Peyer's patch (tissue), 4 donors: ENCODE data around the gene TBCD. TPM values are rescaled to one million over a fixed set of nuclear protein-coding genes. Genes with fewer than 3 reads are reported as not detected.
A peak's percentile ranks its signal among the peaks of the same experiment; 100 is the strongest.

ENCODE experiments used
- DNase-seq, 3 donors: peaks; one replicate each; pipeline ENCODE4 v3.0.0-alpha.2; 2017 to 2019
- H3K27ac ChIP-seq, 4 donors: fragments of 200-600 bp; sonication (generic); one replicate each; pipeline ENCODE4 v1.5.1; 2016 to 2019
- H3K27me3 ChIP-seq, 2 donors: fragments of 200-600 bp; sonication (generic); one replicate each; pipeline ENCODE4 v1.5.1; 2019
- H3K36me3 ChIP-seq, 3 donors: fragments of 200-600 bp; sonication (generic); one replicate each; pipeline ENCODE4 v1.5.1; 2016 to 2019
- H3K4me1 ChIP-seq, 4 donors: fragments of 200-600 bp; sonication (generic); one replicate each; pipeline ENCODE4 v1.5.1; 2016 to 2019
- H3K4me3 ChIP-seq, 4 donors: fragments of 200-600 bp; sonication (generic); 1 replicate in 3 of 4; 2 replicates in 1 of 4; pipeline ENCODE4 v1.5.1; 2016 to 2019; ENCODE audit warnings: mild to moderate bottlenecking in 1 of 4
- H3K9me3 ChIP-seq, 4 donors: fragments of 200-600 bp; sonication (generic); one replicate each; pipeline ENCODE4 v1.5.1; 2016 to 2019; ENCODE audit warnings: mild to moderate bottlenecking in 1 of 4
- POLR2A ChIP-seq, 2 donors: fragments of 450-650 bp; IDR thresholded peaks; one replicate each; pipeline ENCODE4 v1.5.1; 2017; ENCODE audit warnings: antibody characterized with exemption in 2 of 2, mild to moderate bottlenecking in 2 of 2, moderate library complexity in 2 of 2
- total RNA-seq, 4 donors: library from RNA; depleted of rRNA; stranded (reverse); fragments of >200 nt; gene quantifications; one replicate each; pipeline ENCODE4 v1.1.0, GENCODE V29; 2016
- TF ChIP-seq, protein P1 (sequence below), 6 experiments: fragments of 450-650 bp in 4 of 6; fragments of 200-600 bp in 2 of 6; sonication (generic) in 1 of 6; IDR thresholded peaks; one replicate each; pipeline ENCODE4 v1.5.1; 2017 to 2019; ENCODE audit warnings: antibody characterized with exemption in 6 of 6, mild to moderate bottlenecking in 3 of 6, moderate library complexity in 1 of 6

The TBCD gene
- total RNA-seq, 4 donors from 2014 or later = 58.7 to 130 (median 74.8) TPM

DNA sequence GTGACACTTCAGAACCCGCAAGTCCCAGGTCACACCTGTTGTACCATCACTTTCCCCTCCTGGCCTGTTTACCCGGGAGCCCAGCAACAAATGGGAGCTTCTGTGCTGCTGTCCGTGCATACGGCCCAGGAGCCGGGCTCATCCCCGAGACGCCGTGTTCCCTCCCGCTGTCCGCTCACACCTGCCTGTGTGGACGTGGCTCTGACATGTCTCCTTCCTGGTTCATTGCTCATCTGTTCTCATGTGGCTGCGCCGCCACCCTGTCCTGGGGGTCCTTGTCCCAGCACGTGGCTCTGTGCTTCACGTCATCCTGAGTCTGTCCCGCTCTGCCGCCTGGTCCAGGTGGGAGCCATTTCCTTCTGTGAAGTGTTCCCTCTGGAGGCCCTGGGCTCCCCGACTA, 37.9 kb downstream of the TBCD start:
- peaks cover 0 to 4% (median 0%) of the 10 kb centered on the region in 4 donors for H3K4me1 ChIP-seq
- no peaks in the 10 kb centered on the region for H3K27me3 ChIP-seq
- no peaks in the 10 kb centered on the region for H3K9me3 ChIP-seq
- no peak for DNase-seq
- no peak overlapping the region for H3K4me3 ChIP-seq
- no peak for TF ChIP-seq POLR2A (IDR thresholded peaks at IDR 0.05)
- TF ChIP-seq, protein P1, sequence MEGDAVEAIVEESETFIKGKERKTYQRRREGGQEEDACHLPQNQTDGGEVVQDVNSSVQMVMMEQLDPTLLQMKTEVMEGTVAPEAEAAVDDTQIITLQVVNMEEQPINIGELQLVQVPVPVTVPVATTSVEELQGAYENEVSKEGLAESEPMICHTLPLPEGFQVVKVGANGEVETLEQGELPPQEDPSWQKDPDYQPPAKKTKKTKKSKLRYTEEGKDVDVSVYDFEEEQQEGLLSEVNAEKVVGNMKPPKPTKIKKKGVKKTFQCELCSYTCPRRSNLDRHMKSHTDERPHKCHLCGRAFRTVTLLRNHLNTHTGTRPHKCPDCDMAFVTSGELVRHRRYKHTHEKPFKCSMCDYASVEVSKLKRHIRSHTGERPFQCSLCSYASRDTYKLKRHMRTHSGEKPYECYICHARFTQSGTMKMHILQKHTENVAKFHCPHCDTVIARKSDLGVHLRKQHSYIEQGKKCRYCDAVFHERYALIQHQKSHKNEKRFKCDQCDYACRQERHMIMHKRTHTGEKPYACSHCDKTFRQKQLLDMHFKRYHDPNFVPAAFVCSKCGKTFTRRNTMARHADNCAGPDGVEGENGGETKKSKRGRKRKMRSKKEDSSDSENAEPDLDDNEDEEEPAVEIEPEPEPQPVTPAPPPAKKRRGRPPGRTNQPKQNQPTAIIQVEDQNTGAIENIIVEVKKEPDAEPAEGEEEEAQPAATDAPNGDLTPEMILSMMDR (IDR thresholded peaks at IDR 0.05) = no peak
- H3K27ac ChIP-seq = no peak overlapping the region
- H3K36me3 ChIP-seq = no peaks in the 10 kb centered on the region

DNA sequence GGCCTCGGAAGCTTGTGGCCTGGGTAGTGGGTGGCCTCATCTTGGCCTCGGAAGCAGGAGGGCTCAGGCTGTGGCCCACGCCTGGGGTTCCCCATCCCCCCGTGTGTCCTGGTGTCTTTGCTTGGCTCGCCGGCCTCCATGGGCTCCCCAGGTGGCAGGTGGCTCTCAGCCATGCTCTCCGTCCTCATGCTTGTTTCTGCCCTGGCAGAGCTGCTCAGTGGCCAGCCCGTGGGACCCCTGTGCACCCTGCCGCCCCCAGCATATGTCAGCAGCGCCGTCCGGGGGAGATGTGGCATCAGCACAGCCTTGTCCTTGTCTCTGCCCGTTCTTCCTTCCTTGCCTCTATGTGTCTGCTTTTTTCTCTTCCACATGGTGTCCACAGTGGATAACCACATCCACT, 38.5 kb downstream of the TBCD start:
- no peak for DNase-seq
- TF ChIP-seq, protein P1 (IDR thresholded peaks at IDR 0.05) = no peak
- TF ChIP-seq POLR2A (IDR thresholded peaks at IDR 0.05) = no peak
- no peak overlapping the region for H3K27ac ChIP-seq
- H3K36me3 ChIP-seq = no peaks in the 10 kb centered on the region
- no peak overlapping the region for H3K4me3 ChIP-seq
- H3K9me3 ChIP-seq = no peaks in the 10 kb centered on the region
- peaks cover 0 to 4% (median 0%) of the 10 kb centered on the region in 4 donors for H3K4me1 ChIP-seq
- no peaks in the 10 kb centered on the region for H3K27me3 ChIP-seq

DNA sequence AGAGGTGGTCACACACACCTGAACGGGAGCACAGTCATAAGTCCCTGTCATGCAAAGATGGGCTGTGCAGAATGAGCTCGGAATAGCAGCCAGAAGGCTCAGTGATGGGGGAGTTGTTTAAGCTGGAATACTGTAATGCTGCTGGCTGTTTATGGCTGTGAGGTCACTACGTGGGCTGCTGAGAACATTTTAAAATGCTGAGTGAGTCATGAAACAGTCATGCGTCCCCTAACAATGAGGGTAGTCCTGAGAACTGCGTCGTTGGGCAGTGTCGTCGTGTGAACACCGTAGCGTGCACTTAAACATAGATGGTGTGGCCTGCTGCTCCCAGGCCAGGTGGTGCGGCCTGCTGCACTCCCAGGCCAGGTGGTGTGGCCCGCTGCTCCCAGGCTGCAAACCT, 39.7 kb downstream of the TBCD start:
- Histone ChIP-seq H3K4me3 (no peak overlapping the region), H3K9me3 (no peaks in the 10 kb centered on the region), H3K27me3 (no peaks in the 10 kb centered on the region), H3K36me3 (no peaks in the 10 kb centered on the region), H3K4me1 (peaks cover 0 to 4% (median 0%) of the 10 kb centered on the region in 4 donors), H3K27ac (no peak overlapping the region)
- TF ChIP-seq, protein P1 (IDR thresholded peaks at IDR 0.05) = no peak
- TF ChIP-seq POLR2A (IDR thresholded peaks at IDR 0.05) = no peak
- no peak for DNase-seq

DNA sequence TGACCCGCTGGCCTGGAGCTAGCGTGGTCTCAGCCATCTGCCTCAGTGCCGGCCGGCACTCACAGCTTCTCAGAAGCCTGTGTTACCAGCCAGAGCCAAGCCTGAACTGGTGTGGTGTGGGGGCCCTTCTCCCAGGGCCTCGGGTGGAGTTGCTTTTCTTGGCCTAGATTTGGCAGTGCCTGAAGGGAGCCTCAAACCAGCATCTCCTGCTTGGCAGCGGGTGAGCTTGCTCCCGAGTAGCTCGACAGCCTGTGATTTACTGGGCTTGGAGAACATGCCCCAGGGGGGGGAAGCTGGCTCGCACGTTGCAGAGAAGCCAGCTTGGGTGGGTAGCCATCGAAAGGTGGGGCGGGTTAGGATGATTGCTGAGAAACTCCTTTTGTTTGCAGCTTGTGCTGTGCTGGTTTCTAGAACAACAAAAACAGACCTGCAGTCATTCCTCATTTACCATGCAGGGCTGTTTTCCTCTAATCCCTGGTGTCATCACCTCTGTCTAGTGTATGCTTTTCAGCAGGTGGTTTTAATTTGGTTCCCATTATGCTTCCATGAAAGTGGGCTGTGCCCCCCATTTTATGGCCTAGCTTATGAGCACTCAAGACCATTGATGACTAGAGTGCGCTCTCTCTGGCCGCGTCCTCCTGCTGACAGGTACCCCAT, 42.2 kb downstream of the TBCD start:
- peaks cover 0 to 10% (median 0%) of the 10 kb centered on the region in 3 donors for H3K36me3 ChIP-seq
- H3K27ac ChIP-seq = peak overlapping the region in 1 of 4 donors; percentile 63
- H3K27me3 ChIP-seq = no peaks in the 10 kb centered on the region
- H3K4me3 ChIP-seq = no peak overlapping the region
- H3K4me1 ChIP-seq = peaks cover 0 to 4% (median 0%) of the 10 kb centered on the region in 4 donors
- H3K9me3 ChIP-seq = no peaks in the 10 kb centered on the region
- DNase-seq = no peak
- no peak for TF ChIP-seq POLR2A (IDR thresholded peaks at IDR 0.05)
- TF ChIP-seq, protein P1 (IDR thresholded peaks at IDR 0.05) = no peak

DNA sequence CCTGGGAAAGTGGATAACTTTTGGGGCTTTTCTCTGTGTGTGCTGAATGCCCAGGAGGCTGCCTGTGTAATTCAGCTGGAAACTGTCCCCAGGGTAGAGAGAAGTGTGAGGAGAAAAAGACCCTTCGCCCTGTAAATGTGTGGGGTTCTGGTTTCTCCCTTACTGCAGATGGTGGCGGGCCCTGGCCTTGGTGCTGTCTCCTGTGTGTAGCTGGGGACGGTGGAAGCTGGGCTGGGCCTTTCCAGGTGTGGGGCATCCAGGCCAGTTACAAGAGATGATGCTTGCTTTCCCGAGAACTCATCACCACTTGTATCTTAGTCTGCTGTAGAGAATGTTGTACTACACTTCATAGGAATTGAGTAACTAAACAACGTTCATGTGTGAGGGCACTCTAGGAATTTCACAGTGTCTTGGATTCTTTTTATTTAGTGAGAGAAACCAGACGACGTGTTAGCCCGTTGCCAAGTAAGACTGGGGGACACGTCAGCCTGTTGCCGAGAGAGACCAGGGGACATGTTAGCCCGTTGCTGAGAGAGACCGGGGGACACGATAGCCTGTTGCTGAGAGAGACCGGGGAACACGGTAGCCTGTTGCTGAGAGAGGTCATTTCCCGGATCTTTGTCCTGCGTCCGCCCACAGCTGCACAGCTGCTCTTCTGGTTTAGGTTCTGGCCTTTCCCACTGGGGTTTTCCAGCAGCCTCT, 43.1 kb downstream of the TBCD start:
- peak overlapping the region in 2 of 4 donors; percentile 46 to 63 for H3K27ac ChIP-seq
- peaks cover 0 to 4% (median 0%) of the 10 kb centered on the region in 4 donors for H3K4me1 ChIP-seq
- DNase-seq = no peak

More for the DNA sequence above, 43.1 kb downstream of the TBCD start:
- no peak overlapping the region for H3K4me3 ChIP-seq
- no peaks in the 10 kb centered on the region for H3K9me3 ChIP-seq
- H3K27me3 ChIP-seq = no peaks in the 10 kb centered on the region
- TF ChIP-seq, protein P1 (IDR thresholded peaks at IDR 0.05) = no peak
- no peak for TF ChIP-seq POLR2A (IDR thresholded peaks at IDR 0.05)
- H3K36me3 ChIP-seq = peaks cover 0 to 12% (median 0%) of the 10 kb centered on the region in 3 donors
